Lower leg skin (tissue), 3 donors: ENCODE results near the gene S100A7A.

Source experiments
- POLR2A ChIP-seq, 2 donors: fragments of 450-650 bp; IDR thresholded peaks; one replicate each; pipeline ENCODE4 v1.6.1; 2016 to 2017; ENCODE audit warnings: antibody characterized with exemption in 2 of 2, mild to moderate bottlenecking in 1 of 2, moderate library complexity in 1 of 2
- TF ChIP-seq, protein P1 (sequence below), 3 donors: fragments of 450-650 bp; IDR thresholded peaks; one replicate each; pipeline ENCODE4 v1.5.1; 2016; ENCODE audit warnings: antibody characterized with exemption in 3 of 3, mild to moderate bottlenecking in 3 of 3, moderate library complexity in 2 of 3

DNA sequence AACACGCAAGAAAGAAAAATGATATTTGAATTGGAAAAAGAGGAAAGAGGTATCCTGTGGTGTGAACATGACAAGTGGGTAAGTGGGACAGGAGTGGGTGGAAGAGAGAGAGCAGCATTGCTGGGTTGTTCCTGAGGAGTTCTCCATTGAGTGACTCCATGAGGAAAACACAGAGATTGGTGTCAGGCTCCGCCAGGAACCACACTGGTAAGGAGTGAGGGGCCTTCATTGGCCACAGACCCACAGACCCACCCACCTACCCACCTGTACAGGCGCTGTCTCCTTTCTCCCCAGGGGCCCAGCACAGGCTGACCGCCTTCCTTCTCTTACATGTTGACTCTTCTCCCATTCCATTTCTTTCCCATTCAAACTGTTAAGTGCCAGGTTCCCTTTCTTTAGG lies 20.9 kb downstream of the S100A7A start:
- TF ChIP-seq POLR2A (IDR thresholded peaks at IDR 0.05), result no peak
- TF ChIP-seq, protein P1, sequence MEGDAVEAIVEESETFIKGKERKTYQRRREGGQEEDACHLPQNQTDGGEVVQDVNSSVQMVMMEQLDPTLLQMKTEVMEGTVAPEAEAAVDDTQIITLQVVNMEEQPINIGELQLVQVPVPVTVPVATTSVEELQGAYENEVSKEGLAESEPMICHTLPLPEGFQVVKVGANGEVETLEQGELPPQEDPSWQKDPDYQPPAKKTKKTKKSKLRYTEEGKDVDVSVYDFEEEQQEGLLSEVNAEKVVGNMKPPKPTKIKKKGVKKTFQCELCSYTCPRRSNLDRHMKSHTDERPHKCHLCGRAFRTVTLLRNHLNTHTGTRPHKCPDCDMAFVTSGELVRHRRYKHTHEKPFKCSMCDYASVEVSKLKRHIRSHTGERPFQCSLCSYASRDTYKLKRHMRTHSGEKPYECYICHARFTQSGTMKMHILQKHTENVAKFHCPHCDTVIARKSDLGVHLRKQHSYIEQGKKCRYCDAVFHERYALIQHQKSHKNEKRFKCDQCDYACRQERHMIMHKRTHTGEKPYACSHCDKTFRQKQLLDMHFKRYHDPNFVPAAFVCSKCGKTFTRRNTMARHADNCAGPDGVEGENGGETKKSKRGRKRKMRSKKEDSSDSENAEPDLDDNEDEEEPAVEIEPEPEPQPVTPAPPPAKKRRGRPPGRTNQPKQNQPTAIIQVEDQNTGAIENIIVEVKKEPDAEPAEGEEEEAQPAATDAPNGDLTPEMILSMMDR (IDR thresholded peaks at IDR 0.05), result no peak
